Stimulated activated CD4-positive, alpha-beta T cell treated with anti-CD3 and anti-CD28 coated beads, Interleukin-12 subunit alpha, Interleukin-12 subunit beta, amount 100 ng/mL, for 24 hours (primary cell): ENCODE data around the gene IQGAP2.
"Not testable (repeated sequence)": the region's sequence is repeated elsewhere in the genome, so short reads cannot be mapped to it uniquely, and the experiment has no call there.

Source experiments
- DNase-seq, 2 experiments: peaks; one replicate each; pipeline ENCODE4 v3.0.0-alpha.2; 2020; ENCODE audit warnings: low read depth in 2 of 2

IQGAP2 gene

DNA sequence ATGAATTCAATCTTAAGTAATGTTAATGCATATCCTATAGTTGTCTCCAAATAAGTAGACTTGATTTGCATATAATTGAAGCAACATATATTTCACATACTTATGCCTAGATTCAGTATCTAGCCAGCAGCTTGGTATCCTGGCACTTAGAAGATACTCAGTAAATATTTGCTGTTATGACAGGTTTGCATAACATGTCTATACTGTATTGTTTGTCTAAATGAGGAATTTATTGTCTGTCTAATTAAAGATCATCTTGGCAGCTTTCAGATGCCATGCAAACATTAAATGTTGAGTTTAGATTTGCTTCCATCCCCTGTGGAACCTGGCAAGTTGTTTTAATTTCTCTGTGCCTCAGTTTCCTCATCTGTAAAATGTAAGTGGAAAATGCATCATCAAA lies 9.4 kb downstream of the IQGAP2 start:
- no peak for DNase-seq

DNA sequence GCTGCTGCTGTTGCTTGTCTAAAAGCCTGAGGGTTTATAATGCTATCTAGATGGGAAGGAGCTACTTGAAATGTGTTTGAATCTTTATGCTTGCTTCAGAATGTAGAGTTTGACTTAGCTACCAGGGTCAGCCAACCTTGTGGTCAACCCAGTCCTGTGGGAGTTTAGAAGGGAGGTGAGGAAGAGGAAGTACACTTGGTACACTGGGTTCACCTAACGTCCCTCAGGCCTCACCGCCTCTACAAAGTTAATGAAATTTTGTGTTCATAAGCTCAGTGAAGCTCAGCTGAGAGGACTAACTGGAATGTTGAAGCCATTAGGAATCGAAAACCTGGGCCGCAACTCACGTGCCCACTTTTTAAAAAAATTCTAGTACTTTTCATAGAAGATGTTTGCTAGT lies 10.7 kb downstream of the IQGAP2 start:
- DNase-seq = no peak

DNA sequence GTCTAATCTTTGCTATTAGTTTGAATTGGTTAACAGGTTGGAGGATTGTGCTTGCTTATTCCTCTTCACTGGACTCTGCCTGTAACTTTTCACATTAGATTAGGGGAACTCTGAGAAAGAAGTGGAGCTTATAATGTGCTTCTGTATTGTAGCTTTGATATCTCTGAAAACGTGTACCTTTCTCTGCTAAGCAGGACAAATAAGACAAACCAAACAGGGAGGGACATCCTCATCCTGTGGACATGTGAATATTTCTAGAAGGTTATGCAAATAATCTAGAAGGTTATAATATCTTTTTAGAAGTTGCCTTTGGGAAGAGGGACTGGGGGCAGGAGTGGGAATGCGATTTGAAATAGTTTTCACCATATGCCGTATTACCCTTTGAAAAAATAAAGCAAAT lies 11.7 kb downstream of the IQGAP2 start:
- DNase-seq = no peak

DNA sequence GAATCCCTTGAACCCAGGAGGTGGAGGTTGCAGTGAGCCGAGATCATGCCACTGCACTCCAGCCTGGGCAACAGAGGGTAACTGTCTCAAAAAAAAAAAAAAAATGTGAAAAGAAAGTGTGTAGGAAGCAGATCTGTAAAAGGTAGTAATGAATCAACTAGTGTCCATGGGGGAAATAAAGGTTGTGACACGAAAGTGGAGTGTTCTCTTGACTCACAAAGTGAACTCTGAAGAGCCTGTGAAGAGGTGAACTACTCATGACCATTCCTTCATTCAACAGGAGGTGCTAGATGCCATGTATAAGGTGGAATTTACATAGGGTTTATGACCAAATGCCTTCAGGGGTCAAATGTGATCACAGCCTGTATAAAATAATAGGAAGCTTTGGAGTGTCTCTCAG lies 12.8 kb downstream of the IQGAP2 start:
- no peak for DNase-seq

DNA sequence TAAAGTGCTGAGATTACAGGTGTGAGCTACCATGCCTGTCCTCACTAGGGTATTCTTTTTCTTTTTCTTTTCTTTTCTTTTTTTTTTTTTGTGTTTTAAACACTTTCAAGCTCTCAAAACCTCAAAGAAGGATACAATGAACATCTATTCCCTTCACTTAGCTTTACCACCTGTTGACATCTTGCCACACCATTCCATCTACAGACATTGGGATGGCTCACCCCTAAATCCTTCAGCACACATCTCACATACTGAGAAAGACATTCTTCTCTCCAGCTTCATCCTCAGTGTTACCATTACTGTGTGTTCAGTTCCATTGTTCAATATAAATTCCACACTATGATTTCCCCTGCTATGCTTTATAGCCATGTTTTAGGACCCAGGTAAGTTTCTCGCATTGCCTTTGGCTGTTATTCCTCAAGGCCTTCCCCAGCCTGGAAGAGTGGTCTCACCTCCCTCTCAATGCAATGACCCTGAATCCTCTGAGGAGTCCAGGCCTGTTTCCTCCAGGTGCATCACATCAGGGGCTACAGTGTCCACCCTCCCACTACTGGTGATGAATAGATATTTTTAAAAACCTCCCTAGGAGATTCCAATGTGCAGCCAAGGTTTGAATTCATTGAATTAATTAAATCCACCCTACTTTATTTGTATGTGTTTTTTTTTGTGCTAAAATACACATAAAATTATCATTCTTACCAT lies 16.7 kb downstream of the IQGAP2 start:
- no peak for DNase-seq

DNA sequence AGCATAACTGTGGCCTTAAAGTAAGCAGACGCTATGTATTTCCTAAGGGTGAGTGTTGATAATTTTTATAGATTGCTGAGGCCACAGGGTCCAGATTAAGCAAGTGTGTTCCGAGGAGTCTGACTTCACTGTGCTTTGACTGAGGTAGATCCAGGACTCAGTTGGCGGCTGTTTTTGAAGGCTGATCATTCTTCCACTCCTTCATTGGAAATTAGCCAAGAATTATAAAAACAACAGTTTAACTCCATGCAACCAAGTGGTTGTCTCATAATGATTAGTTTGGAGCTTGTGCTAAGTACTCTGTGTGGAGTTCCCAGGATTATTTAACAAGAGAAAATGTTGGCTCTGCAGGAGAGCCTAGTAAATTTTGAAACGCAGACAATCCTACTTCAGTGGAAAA lies 19.1 kb downstream of the IQGAP2 start:
- DNase-seq = no peak

DNA sequence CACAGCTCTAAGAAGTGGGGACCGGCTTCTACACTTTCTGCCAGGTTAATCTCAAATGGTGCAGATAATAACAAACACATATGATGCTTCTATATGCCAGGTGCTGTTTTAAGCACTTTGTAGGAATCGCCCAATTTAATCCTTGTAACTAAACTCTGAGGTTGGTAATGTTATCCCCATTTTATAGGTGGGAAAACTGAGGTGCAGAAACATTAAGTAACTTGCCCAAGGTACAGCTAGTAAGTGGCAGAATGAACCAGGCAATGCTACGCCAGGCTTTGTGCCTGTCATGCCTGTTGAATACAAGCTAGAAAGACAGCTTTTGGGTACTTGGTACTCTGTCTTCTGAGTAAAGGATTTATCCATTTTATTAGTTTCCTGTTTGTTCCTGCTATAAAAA lies 19.7 kb downstream of the IQGAP2 start:
- no peak for DNase-seq

DNA sequence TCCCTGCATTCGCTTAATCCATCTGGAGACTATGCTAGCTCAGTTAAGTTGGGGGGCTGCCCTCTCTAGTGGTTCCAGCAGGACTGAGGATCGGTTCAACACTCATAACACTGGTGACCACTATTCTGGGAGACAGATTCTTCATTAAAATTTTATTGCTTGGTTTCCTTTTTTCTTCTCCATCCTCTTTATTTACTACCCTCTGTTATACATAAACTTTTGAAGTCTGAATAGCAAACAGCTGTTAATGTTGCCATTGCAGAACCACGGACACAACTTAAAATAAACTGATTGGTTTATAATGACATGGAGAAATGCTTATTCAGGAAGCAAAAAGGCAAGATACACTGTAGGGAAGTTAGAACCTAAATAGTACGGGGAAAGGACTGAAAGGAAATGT lies 22.1 kb downstream of the IQGAP2 start:
- no peak for DNase-seq

DNA sequence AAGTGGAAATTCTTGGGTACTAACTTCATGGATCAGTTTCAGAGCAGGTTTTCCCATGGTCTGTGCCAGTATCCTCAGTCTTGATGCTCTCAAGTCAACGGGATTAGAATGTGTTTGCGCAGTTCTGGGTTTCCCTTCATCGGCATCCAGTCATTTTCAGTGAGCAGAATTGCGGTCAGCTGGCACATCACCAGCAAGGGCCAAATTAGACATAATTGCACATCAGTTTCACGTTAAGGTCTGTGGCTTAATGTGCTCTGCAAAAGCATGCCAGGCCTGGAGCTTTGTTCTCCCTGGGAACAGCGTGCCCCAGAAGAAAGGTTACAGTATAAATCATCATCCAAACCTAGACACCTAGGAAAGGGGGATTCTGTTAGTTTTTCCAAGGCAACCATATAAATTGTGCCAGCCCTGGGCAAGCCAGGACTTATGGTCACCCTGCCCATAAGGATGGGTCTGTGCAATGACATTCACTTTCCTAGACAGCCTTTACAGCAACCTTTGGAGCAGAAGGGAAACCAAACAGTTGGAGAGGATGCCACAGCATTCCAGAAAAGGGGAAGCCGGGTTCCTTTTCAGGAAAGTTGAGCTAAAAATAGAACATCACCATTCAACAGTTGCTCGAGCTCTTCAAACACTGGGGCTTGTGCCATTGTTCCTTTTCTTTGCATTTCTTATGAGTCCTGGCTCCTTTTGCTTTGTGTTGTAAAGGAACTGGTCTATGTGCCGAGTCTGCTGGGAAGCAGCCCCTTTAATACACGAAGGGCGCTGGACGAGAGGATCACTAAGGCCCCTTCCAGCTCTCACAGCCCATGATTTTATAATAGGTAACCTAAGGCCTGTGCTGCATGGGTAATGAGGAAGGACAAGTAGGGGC lies 23.1 kb downstream of the IQGAP2 start:
- DNase-seq = no peak

DNA sequence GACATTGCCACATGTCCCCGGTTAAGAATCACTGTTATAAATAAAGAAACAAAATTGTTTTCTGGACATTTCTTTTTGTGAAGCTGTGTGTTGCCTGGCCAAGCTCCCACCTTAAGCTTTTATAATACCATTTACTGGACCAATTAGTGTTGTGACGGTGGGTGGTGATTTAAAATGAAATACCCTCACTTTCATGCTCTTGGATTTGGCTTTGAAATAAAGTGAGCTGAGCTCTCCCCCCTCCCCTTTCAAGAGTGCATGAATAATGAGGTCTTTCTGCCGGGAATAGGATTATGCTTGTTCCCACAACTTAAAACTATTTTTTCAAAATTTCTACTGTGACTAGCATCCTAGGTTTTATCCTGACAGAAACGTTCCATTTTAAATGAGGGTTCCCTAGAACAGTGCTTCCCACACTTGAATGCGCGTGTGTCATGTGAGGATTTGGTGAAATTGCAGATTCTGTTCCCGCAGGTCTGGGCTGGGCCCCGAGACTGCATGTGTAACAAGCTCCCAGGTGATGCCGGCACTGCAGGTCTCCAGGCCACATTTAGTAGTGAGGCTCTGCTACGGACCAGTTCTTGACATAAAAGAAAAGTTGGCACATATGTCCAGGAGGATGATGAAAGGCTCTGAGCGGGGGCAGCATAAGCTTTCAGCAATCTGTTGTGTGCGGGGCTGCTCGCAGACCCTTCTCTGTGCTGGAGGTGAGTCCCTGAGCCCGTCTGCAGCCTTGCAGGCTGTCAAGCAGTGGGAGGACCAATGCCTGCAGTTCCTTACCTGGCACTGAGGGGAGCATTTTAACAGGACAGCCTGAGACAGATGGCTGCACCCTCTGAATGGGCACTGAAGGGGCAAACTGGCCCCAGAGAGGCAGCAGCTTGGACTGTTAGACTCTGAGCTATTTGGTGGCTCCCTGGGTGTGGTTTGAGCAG lies 24.4 kb downstream of the IQGAP2 start:
- DNase-seq = no peak

DNA sequence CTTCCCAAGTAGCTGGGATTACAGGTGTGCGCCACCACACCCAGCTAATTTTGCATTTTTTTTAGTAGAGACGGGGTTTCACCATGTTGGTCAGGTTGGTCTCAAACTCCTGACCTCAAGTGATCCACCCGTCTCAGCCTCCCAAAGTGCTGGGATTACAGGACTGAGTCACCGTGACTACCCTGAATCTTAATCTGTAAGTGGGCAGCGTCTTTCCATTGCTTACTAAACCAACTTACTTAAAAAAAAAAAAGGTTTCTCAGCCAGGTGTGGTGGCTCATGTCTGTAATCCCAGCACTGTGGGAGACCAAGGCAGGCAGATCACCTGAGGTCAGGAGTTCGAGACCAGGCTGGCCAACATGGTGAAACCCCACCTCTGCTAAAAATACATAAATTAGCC lies 25.5 kb downstream of the IQGAP2 start:
- DNase-seq = not testable (repeated sequence)

DNA sequence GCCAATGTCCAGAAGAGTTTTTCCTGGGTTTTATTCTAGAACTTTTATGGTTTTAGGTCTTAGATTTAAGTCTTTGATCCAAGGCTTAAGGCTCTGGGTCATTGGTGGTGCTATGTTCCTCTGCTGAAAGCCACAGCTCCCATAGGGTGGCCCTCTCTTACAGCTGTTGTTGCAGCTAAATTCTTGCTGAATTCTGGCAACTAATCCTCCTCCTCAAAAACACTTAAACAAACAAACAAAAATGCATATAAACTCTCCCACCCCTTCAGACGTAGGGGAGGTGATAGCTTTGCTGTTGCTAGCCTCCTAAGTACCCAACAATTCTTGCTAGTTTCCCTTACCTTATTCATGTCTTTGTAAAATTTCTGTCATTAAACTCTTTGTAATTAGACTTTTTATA lies 30.2 kb downstream of the IQGAP2 start:
- no peak for DNase-seq

DNA sequence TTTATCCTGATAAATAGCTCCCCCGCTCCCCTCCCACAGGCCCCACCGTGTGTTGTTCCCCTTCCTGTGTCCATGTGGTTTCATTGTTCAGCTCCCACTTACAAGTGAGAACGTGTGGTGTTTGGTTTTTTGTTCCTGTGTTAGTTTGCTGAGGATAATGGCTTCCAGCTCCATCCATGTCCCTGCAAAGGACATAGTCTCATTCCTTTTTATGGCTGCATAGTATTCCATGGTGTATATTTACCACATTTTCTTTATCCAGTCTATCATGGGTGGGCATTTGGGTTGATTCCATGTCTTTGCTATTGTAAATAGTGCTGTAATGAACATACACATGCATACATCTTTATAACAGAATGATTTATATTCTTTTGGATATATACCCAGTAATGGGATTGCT lies 34.4 kb downstream of the IQGAP2 start:
- not testable (repeated sequence) for DNase-seq

DNA sequence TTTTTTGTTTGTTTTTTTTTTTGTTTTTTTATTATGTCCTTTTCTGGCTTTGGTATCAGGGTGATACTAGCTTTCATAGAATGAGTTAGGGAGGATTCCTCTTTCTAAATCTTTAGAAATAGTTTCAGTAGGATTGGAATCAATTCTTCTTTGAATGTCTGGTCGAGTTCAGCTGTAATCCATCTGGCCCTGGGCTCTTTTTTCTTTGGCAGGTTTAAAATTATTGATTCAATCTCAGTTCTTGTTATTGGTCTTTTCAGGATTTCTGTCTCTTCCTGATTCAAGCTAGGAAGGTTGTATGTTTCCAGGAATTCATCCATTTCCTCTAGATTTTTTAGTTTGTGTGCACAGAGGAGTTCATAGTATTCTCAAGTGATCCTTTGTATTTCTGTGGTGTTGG lies 34.9 kb downstream of the IQGAP2 start:
- no peak for DNase-seq

DNA sequence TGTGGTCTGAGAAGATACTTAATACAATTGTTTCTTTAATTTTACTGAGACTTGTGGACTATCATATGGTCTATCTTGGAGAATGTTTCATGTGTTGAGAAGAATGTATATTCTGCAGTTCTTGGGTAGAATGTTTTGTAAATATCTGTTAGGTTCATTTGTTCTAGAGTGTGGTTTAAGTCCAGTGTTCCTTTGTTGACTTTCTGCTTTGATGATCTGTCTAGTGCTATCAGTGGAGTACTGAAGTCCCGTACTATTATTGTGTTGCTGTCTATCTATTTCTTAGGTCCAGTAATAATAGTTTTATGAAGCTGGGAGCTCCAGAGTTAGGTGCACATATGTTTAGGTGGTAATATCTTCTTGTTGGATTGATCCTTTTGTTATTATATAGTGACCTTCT lies 36.1 kb downstream of the IQGAP2 start:
- DNase-seq = no peak

DNA sequence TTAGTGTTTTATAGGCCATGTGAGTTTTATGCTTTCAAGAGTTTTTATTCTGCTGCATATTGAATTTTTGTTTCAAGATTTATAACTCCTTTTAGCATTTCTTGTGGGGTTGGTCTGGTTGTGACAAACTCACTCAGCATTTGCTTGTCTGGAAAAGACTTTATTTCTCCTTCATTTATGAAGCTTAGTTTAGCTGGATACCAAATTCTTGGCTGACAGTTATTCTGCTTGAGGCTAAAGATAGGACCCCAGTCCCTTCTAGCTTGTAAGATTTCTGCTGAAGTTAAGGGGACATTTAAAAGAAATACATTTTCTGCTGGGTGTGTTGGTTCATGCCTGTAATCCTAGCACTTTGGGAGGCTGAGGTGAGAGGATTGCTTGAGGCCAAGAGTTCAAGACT lies 36.8 kb downstream of the IQGAP2 start:
- DNase-seq = no peak

DNA sequence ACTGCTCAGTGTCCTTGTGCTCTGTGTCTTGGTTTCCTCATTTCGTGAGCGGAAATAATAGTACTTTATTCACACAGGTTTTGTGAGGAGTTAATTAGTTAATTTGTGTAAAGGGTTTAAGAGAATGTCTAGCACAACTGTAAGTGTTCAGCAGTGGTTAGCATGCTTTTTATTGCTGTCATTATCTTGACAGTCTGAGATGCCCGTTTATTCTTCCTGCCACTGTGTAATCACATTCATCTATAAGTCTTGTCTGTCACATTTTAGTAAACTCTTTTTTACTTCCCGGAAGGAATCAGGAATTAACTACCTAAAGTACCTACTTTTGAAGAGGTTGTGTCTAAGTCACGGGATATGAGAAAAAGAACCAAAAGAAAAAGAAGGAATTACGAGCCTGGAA lies 38.0 kb downstream of the IQGAP2 start:
- DNase-seq = no peak

DNA sequence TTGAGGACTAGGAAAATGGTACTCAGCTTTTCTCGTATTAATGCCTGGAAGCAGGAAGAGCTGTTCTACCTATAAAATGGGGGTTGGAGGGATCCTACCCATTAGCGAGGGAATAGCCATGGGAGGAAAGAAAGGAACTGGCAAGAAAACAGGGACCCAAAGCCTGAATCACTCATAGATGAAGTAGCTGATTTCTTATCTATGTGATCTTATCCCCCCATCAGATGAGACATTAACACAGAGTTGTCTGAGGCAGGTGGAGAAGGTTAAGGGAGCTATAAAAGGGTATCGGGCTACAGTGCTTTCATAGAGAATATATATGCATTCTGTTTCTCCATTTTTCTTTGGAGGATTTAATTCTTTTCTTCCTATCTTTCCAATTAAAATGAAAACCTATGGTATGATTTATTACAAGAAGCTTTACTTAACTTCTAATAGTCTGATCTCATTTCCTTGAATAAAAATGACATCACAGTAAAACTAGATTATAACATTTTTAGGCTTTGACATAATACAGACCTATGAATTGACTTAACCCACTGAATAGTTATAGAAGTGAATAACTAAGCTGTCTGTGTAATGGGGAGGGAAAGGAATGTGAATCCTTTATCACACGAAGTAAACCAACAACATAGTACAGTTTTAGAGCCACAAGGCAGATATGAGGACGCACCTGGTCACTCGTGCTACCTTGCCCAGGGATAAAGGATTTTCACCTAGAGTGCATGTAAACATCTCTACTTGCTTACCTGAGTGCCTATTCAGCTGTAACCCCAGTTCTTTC lies 39.0 kb downstream of the IQGAP2 start:
- no peak for DNase-seq

DNA sequence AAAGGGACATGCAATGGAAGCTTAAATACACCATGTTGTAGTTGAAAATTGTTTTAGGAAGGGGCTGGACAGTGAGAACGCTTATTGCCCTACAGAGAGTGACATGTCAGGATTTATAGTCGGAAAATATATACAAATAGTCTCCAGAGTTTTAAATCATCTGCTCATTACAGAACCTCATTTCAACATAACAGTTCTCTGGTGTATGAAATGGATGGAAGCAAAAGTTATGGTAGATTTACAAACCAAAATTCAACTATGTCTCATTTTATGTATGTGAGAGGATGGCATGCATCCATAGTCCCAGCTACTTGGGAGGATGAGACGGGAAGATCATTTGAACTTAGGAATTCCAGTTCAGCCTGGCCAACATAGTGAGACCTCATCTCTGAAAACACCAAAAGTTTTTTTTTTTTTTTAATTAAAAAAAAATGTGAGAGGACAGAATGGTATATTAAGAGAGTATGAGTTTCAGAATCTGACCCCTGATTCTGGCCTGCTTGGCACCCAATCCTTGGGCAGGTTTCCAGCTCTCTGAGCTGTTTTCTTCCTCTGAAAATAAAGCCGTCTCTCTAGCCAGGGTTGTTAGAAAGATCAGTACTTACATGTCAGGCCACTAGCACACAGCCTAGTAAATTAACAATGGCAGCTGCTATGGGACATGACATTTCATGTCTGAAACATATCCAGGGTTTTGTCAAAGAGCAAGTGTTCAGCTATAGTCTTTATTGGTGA lies 40.1 kb downstream of the IQGAP2 start:
- DNase-seq = no peak

DNA sequence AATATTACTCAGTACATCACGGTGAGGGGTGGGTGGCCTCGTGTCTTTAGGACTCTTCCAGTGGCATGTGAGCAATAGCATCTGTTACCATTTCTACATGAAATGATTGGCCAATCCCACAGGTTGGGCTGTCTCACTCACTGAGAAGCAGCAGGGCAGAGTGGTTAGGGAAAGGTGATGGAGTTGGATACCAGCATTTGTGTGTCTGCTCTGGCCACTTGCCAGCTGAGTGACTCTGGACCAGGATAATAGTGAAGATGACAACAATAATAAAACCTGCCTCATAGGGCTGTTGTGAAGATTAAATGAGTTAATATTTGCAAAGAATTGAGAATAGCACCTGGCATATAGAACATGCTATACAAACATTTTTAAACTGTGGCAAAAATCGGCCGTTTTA lies 42.0 kb downstream of the IQGAP2 start:
- DNase-seq = no peak

DNA sequence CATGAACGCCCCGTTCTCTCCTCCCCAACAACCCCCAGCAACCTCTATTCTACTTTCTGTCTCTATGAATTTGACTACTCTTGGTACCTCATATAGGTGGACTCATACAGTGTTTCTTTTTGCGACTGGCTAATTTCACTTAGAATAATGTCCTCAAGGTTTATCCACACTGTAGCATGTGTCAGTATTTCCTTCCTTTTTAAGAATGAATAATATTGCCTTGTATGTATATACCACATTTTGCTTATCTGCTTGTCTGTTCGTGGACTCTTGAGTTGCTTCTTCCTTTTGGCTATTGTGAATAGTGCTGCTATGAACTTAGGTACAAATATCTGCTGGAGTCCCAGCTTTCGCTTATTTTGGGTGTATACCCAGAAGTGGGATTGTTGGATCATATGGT lies 42.7 kb downstream of the IQGAP2 start:
- DNase-seq = no peak
